GM21390 (cell line): Measurements from ENCODE around the gene PACS1.
A peak's percentile ranks its signal among the peaks of the same experiment; 100 is the strongest.

Experiments
- ATAC-seq: cut with Tn5 transposase; IDR thresholded peaks from one replicate; pipeline ENCODE4 v1.9.1; 2021; ENCODE audit not compliant: unreplicated experiment

PACS1 gene

GRCh38 chr11:66219846-66220565 lies 149.9 kb downstream of the PACS1 start:
- no peak for ATAC-seq

- no peak for ATAC-seq
Observed at GRCh38 chr11:66220566-66220935, 150.5 kb downstream of the PACS1 start.

GRCh38 chr11:66221012-66221411 lies 150.9 kb downstream of the PACS1 start:
- no peak for ATAC-seq

GRCh38 chr11:66221726-66222236 lies 151.7 kb downstream of the PACS1 start:
- no peak for ATAC-seq

- peak; percentile 84 for ATAC-seq
Observed at GRCh38 chr11:66222358-66223149, 152.5 kb downstream of the PACS1 start.

GRCh38 chr11:66224226-66224855 lies 154.3 kb downstream of the PACS1 start:
- no peak for ATAC-seq

GRCh38 chr11:66225066-66225465 lies 155.0 kb downstream of the PACS1 start:
- ATAC-seq, result no peak

- ATAC-seq, result no peak
Observed at GRCh38 chr11:66226101-66226500, 156.0 kb downstream of the PACS1 start.

- ATAC-seq, result no peak
Observed at GRCh38 chr11:66227700-66228099, 157.6 kb downstream of the PACS1 start.

GRCh38 chr11:66228521-66228920 lies 158.4 kb downstream of the PACS1 start:
- no peak for ATAC-seq

GRCh38 chr11:66230156-66230555 lies 160.1 kb downstream of the PACS1 start:
- ATAC-seq, result no peak

- ATAC-seq, result no peak
Observed at GRCh38 chr11:66230978-66231377, 160.9 kb downstream of the PACS1 start.

- no peak for ATAC-seq
Observed at GRCh38 chr11:66231561-66231960, 161.5 kb downstream of the PACS1 start.

GRCh38 chr11:66232769-66233168 lies 162.7 kb downstream of the PACS1 start:
- ATAC-seq, result no peak

- ATAC-seq, result no peak
Observed at GRCh38 chr11:66233301-66233700, 163.2 kb downstream of the PACS1 start.

- no peak for ATAC-seq
Observed at GRCh38 chr11:66235141-66235540, 165.1 kb downstream of the PACS1 start.

- no peak for ATAC-seq
Observed at GRCh38 chr11:66237867-66238266, 167.8 kb downstream of the PACS1 start.

GRCh38 chr11:66238786-66239413 lies 168.8 kb downstream of the PACS1 start:
- ATAC-seq, result no peak

- ATAC-seq, result no peak
Observed at GRCh38 chr11:66239511-66239910, 169.4 kb downstream of the PACS1 start.

GRCh38 chr11:66239998-66240780 lies 170.1 kb downstream of the PACS1 start:
- ATAC-seq, result no peak

- no peak for ATAC-seq
Observed at GRCh38 chr11:66240781-66241136, 170.7 kb downstream of the PACS1 start.
